OCI-LY7 (cell line): ENCODE results near the gene TACR2.

ENCODE experiments used
- CTCF ChIP-seq: fragments of 200-600 bp; sonication (generic); conservative IDR thresholded peaks from 2 replicates; pipeline ENCODE4 v1.5.1; 2014; ENCODE audit warnings: mild to moderate bottlenecking, antibody characterized with exemption, low read length, moderate library complexity, mixed read lengths
- EZH2phosphoT487 ChIP-seq: fragments of 200-600 bp; sonication (generic); IDR thresholded peaks from 2 replicates; pipeline ENCODE4 v1.6.1; 2018; ENCODE audit warnings: low read depth, borderline replicate concordance, mild to moderate bottlenecking, mixed run types, antibody characterized with exemption, low read length, moderate library complexity, mixed read lengths

GRCh38 chr10:69397972-69398371, 18.7 kb downstream of the TACR2 start:
- TF ChIP-seq CTCF: no peak
- TF ChIP-seq EZH2phosphoT487: no peak
